Left lung (tissue), 10 donors: ENCODE data around the gene POU6F2. TPM values are rescaled to one million over a fixed set of nuclear protein-coding genes. Genes with fewer than 3 reads are reported as not detected.

Source experiments
- ATAC-seq: fragments of 200-7000 bp; cut with Tn5 transposase; one replicate; pipeline ENCODE4 v1.9.1; 2020; ENCODE audit warnings: moderate library complexity
- DNase-seq, 4 donors: peaks; one replicate each; pipeline ENCODE4 v3.0.0-alpha.2; 2013 to 2020
- H3K27ac ChIP-seq, 2 donors: fragments of 200-600 bp; sonication (generic) in 1 of 2; one replicate each; pipeline versions ENCODE4 v1.5.0 to v1.8.0; 2020 to 2021
- H3K27me3 ChIP-seq, 2 donors: fragments of 200-600 bp; sonication (generic) in 1 of 2; one replicate each; pipeline versions ENCODE4 v1.5.0 to v1.8.0; 2020 to 2021
- H3K36me3 ChIP-seq, 2 donors: fragments of 200-600 bp; sonication (generic) in 1 of 2; one replicate each; pipeline versions ENCODE4 v1.5.0 to v1.8.0; 2020 to 2021
- H3K4me1 ChIP-seq, 2 donors: fragments of 200-600 bp; one replicate each; pipeline ENCODE4 v1.8.0; 2021
- H3K4me3 ChIP-seq, 2 donors: fragments of 200-600 bp; sonication (generic) in 1 of 2; one replicate each; pipeline versions ENCODE4 v1.5.0 to v1.8.0; 2020 to 2021; ENCODE audit warnings: mild to moderate bottlenecking in 1 of 2
- H3K9me3 ChIP-seq, 2 donors: fragments of 200-600 bp; sonication (generic) in 1 of 2; one replicate each; pipeline versions ENCODE4 v1.5.0 to v1.8.0; 2020 to 2021
- intact Hi-C, 2 donors: fragments of 100-400 bp; cut with DNase I; formaldehyde crosslinking; loops; one replicate each; pipeline versions ENCODE4 v1.11.2 to v1.14.2; 2022
- polyA plus RNA-seq, 6 donors: library from polyadenylated mRNA; unstranded; fragments of 120-200 nt; gene quantifications; one replicate each; pipeline ENCODE4 v1.2.1, GENCODE V29; 2013; ENCODE audit not compliant: insufficient read length in 6 of 6
- total RNA-seq, 2 donors: library from RNA; stranded (reverse); fragmentation: NEBNext Ultra II Directional; extraction: Animal tissue kit (Norgen Biotek cat#: 25700); gene quantifications; one replicate each; pipeline ENCODE4 v1.2.1, GENCODE V29; 2021
- TF ChIP-seq, protein P1 (sequence below), 2 donors: fragments of 200-600 bp; sonication (generic) in 1 of 2; IDR thresholded peaks; one replicate each; pipeline versions ENCODE4 v1.5.0 to v1.8.0; 2021; ENCODE audit warnings: antibody characterized with exemption in 2 of 2
- donor health status: DM: no; HTN: yes; CAD: no.
- donor health status: DM: no; HTN: no; CAD: no.

Gene POU6F2
- total and polyA plus RNA-seq, 8 donors: 0.08 to 0.32 (median 0.18) TPM; not detected in 3

DNA sequence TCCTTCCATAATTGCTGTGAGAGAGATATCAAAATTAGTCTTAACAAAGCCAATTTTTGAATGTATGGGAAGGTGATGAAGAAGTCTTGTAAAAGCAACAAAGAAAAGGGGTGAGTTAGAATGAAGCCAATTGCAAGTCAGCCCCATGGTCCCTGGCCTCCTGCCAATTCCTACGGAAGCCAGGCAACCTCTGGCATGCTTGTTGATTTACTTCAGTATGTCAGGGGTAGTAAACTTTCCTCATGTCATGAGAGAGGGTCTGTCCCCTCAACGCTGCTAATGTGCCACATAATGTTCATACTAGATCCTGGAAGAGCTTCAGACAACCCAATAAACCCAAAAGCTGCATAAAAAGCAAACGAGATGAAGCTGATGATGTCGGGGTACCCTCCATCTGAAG, 429.4 kb downstream of the POU6F2 start:
- DNase-seq (no peak), ATAC-seq (no peak)
- no peaks in the 10 kb centered on the region for H3K27me3 ChIP-seq
- H3K27ac ChIP-seq: no peak overlapping the region
- intact Hi-C loops: no loop called here
- no peaks in the 10 kb centered on the region for H3K4me1 ChIP-seq
- TF ChIP-seq, protein P1, sequence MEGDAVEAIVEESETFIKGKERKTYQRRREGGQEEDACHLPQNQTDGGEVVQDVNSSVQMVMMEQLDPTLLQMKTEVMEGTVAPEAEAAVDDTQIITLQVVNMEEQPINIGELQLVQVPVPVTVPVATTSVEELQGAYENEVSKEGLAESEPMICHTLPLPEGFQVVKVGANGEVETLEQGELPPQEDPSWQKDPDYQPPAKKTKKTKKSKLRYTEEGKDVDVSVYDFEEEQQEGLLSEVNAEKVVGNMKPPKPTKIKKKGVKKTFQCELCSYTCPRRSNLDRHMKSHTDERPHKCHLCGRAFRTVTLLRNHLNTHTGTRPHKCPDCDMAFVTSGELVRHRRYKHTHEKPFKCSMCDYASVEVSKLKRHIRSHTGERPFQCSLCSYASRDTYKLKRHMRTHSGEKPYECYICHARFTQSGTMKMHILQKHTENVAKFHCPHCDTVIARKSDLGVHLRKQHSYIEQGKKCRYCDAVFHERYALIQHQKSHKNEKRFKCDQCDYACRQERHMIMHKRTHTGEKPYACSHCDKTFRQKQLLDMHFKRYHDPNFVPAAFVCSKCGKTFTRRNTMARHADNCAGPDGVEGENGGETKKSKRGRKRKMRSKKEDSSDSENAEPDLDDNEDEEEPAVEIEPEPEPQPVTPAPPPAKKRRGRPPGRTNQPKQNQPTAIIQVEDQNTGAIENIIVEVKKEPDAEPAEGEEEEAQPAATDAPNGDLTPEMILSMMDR (IDR thresholded peaks at IDR 0.05): no peak
- H3K9me3 ChIP-seq: no peaks in the 10 kb centered on the region
- no peak overlapping the region for H3K4me3 ChIP-seq
- no peaks in the 10 kb centered on the region for H3K36me3 ChIP-seq

DNA sequence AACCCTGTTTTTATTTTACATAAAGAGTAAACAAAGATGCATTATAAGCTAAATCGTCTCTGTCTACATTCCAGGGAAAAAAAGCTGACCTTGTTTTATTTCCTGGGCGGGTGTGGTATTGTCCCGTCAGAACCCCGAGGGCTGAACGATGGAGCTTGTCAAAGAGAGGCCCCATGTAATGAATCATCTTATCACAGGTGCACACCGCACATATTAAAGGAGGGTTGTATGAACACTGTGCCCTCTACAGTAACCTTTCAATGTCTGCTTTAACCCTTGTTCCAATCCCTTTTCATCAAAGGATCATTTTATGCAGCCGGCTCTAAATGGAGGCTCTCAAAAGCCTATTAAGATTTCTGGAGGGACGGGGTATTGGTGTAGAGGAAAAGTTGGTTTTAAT, 430.0 kb downstream of the POU6F2 start:
- Histone ChIP-seq H3K4me1 (no peaks in the 10 kb centered on the region), H3K27ac (no peak overlapping the region), H3K9me3 (no peaks in the 10 kb centered on the region), H3K36me3 (no peaks in the 10 kb centered on the region), H3K27me3 (peaks cover 0 to 5% of the 10 kb centered on the region in 2 donors), H3K4me3 (no peak overlapping the region)
- TF ChIP-seq, protein P1 (IDR thresholded peaks at IDR 0.05): no peak
- ATAC-seq (no peak), DNase-seq (no peak)
- intact Hi-C loops: no loop called here

DNA sequence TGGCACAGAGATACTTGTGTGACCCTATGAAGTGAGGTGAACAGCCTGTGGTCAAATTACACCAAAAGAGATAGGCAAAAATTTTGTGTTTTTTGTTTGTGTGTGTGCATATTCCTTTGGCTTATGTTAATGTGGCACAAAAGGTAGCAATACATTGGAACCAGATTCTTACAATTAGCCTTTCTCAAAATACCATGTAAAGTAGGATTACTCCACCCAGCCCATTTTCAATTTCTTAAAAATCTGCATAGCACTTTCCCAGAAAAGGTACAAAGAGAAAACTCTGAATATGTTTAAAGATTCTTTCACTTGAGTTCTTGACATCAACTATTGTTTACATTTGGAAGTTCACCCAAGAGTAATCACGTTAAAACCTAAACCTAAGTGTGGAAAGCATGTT, 431.2 kb downstream of the POU6F2 start:
- no peak for DNase-seq
- Histone ChIP-seq H3K36me3 (no peaks in the 10 kb centered on the region), H3K4me3 (no peak overlapping the region), H3K9me3 (no peaks in the 10 kb centered on the region), H3K27me3 (peaks cover 0 to 16% of the 10 kb centered on the region in 2 donors), H3K27ac (no peak overlapping the region), H3K4me1 (peaks cover 0 to 2% of the 10 kb centered on the region in 2 donors)
- intact Hi-C loops: no loop called here
- TF ChIP-seq, protein P1 (IDR thresholded peaks at IDR 0.05): no peak
- ATAC-seq: no peak

DNA sequence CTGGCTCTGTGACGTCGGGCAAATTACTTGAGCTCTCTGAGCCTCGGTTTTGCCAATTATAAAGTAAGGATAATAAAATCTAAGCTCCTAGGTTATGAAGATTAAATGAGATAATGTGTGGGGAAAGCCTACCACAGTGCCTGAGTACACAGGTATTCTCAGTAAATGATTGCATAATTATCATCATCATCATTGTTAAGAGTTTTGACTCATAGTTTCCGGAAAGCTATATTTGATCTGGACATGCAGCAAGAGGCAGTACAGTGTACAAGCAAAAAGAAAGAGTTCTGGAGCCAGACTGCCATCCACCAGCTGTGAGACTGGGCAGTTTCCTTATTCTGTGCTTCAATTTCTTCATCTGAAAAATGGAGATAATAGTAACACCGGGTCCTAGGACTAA, 432.9 kb downstream of the POU6F2 start:
- Histone ChIP-seq H3K4me3 (no peak overlapping the region), H3K27me3 (peaks cover 0 to 33% of the 10 kb centered on the region in 2 donors), H3K9me3 (no peaks in the 10 kb centered on the region), H3K36me3 (no peaks in the 10 kb centered on the region), H3K4me1 (peaks cover 0 to 10% of the 10 kb centered on the region in 2 donors), H3K27ac (no peak overlapping the region)
- intact Hi-C loops: no loop called here
- TF ChIP-seq, protein P1 (IDR thresholded peaks at IDR 0.05): no peak
- ATAC-seq: peak; percentile 9
- no peak for DNase-seq

DNA sequence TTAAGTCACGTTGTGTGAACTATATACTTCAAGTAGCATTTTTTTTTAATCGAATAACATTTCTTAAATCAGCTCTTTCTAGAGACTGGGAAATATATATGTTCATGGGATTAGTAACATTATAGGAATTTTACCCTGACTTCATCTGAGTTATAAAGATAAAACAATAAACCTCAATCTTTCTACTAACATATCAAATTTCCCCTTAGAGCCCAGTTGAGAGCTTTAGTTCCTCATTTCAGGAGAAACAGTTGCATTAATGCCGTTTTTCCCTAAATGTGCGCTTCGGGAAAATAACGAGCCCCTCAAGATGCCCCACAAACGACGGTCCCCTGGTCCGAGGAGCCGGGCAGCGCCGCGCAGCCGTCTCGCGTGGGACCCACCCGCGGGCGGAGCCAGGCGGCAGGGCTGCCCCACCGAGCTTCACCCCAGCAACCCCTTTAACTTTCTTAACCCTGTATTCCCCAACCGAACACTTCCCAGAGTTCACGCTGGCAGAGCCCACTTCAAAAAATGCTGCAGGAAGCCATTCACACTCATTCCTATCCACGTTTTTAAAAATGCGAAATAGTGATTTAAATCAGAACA, 436.0 kb downstream of the POU6F2 start:
- Histone ChIP-seq H3K36me3 (no peaks in the 10 kb centered on the region), H3K9me3 (no peaks in the 10 kb centered on the region), H3K27ac (no peak overlapping the region), H3K4me1 (peaks cover 0 to 10% of the 10 kb centered on the region in 2 donors), H3K4me3 (peak overlapping the region; percentile 45 to 48), H3K27me3 (peaks cover 0 to 36% of the 10 kb centered on the region in 2 donors)
- DNase-seq (no peak), ATAC-seq (peak; percentile 37)
- TF ChIP-seq, protein P1 (IDR thresholded peaks at IDR 0.05): no peak
- intact Hi-C loops: no loop called here
